Fibroblast of villous mesenchyme (primary cell): ENCODE measurements around the gene ARL6IP4. TPM values are rescaled to one million over a fixed set of nuclear protein-coding genes. Genes with fewer than 3 reads are reported as not detected.

Source experiments
- DNase-seq: peaks from one replicate; pipeline ENCODE4 v3.0.0-alpha.2; 2010; ENCODE audit warnings: low read depth
- H3K4me3 ChIP-seq: 2 replicates; pipeline ENCODE4 v1.5.1; 2011; ENCODE audit warnings: low read depth, mild to moderate bottlenecking, low read length
- total RNA-seq: library from RNA; depleted of rRNA; stranded (reverse); fragments of >200 nt; gene quantifications from 2 replicates; pipeline ENCODE4 v1.2.3, GENCODE V29; 2012
- TF ChIP-seq, protein P1 (sequence below): IDR thresholded peaks from 2 replicates; pipeline ENCODE4 v1.5.1; 2012; ENCODE audit warnings: low read depth, mild to moderate bottlenecking, low read length; ENCODE audit not compliant: insufficient read depth

ARL6IP4 gene
- total RNA-seq, 1 donor: 117 TPM

- TF ChIP-seq, protein P1, sequence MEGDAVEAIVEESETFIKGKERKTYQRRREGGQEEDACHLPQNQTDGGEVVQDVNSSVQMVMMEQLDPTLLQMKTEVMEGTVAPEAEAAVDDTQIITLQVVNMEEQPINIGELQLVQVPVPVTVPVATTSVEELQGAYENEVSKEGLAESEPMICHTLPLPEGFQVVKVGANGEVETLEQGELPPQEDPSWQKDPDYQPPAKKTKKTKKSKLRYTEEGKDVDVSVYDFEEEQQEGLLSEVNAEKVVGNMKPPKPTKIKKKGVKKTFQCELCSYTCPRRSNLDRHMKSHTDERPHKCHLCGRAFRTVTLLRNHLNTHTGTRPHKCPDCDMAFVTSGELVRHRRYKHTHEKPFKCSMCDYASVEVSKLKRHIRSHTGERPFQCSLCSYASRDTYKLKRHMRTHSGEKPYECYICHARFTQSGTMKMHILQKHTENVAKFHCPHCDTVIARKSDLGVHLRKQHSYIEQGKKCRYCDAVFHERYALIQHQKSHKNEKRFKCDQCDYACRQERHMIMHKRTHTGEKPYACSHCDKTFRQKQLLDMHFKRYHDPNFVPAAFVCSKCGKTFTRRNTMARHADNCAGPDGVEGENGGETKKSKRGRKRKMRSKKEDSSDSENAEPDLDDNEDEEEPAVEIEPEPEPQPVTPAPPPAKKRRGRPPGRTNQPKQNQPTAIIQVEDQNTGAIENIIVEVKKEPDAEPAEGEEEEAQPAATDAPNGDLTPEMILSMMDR: no peak
- no peak for DNase-seq
Measured at GRCh38 chr12:122942637-122943036, 37.8 kb upstream of the ARL6IP4 start.

GRCh38 chr12:122943196-122943595 lies 37.3 kb upstream of the ARL6IP4 start:
- TF ChIP-seq, protein P1: no peak
- H3K4me3 ChIP-seq: no peak overlapping the region
- no peak for DNase-seq

More at GRCh38 chr12:122942637-122943036, 37.8 kb upstream of the ARL6IP4 start:
- H3K4me3 ChIP-seq: no peak overlapping the region

GRCh38 chr12:122944605-122945592 lies 35.6 kb upstream of the ARL6IP4 start:
- DNase-seq: no peak
- TF ChIP-seq, protein P1: no peak

GRCh38 chr12:122946690-122947341 lies 33.7 kb upstream of the ARL6IP4 start:
- H3K4me3 ChIP-seq: no peak overlapping the region
- TF ChIP-seq, protein P1: peak; percentile 55
- peak; percentile 98 for DNase-seq

More at GRCh38 chr12:122944605-122945592, 35.6 kb upstream of the ARL6IP4 start:
- no peak overlapping the region for H3K4me3 ChIP-seq

DNA sequence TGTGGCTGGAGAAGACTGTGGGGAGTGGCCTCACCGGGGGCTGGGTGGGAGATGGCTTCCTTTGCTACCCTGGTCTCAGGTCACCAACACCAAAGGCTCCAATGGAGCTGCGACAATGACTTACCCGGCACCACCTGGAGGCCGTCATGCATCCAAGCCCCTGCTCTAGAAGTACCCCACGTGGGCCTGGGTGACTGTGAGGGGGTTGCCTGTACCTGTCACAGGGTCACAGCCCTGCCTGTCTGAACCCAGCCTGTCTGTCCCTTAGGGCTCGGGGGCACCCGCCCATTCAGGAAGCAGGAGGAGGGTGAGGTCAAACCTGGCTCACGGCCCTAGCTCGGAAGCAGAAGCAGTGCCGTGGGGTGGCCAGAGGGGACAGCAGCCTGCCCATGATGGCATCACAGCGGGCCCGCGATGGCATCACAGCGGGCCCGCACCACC lies 33.1 kb upstream of the ARL6IP4 start:
- no peak for DNase-seq
- TF ChIP-seq, protein P1: no peak
- no peak overlapping the region for H3K4me3 ChIP-seq

DNA sequence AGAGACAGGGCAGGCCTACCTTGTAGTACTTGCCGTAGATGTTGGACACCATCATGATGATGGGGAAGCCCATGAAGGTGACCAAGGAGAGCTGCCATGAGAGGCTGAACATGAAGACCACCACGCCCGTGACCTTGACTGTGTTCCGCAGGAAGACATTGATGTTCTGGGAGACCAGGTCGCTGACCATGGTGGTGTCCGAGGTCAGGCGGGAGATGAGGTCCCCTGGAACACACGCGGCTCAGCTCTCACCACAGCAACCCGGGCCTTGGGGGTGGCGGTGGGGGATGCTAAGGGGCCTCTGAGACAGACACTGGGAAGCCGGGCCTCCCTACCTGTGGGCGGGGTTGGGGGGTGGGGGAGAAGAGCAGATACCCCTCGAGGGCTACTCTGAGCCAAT lies 31.9 kb upstream of the ARL6IP4 start:
- TF ChIP-seq, protein P1: no peak
- DNase-seq: no peak
- no peak overlapping the region for H3K4me3 ChIP-seq
